ENCODE measurements around the gene ADGRV1.

Gene ADGRV1

GRCh38 chr5:90987726-90988125 is 429.1 kb downstream of the ADGRV1 start:
- Histone ChIP-seq H3K9me3 (ENCODE audit: control insufficient read depth, low read length) (no peaks in the 10 kb centered on the region), H3K4me1 (ENCODE audit: control insufficient read depth, insufficient read depth, low read length) (no peaks in the 10 kb centered on the region), H3K27me3 (ENCODE audit: control insufficient read depth, insufficient read depth, low read length, poor library complexity, severe bottlenecking) (no peaks in the 10 kb centered on the region), H3K4me3 (ENCODE audit: insufficient read depth, low read depth, low read length) (no peak overlapping the region), H3K27ac (ENCODE audit: insufficient read depth, low read depth, low read length, poor library complexity, severe bottlenecking) (no peak overlapping the region), H3K36me3 (ENCODE audit: control insufficient read depth, insufficient read depth, low read length) (no peaks in the 10 kb centered on the region)
- 95 to 97% methylated on average over 4 of the region's 4 CpGs for WGBS, 2 experiments

- H3K4me1 ChIP-seq (ENCODE audit: control insufficient read depth, insufficient read depth, low read length), result no peaks in the 10 kb centered on the region
- 88% methylated on average over 1 of the region's 1 CpG; no CpG with 5 or more reads in 1 of the 2 experiments for WGBS, 2 experiments
- no peaks in the 10 kb centered on the region for H3K27me3 ChIP-seq (ENCODE audit: control insufficient read depth, insufficient read depth, low read length, poor library complexity, severe bottlenecking)
- no peak overlapping the region for H3K4me3 ChIP-seq (ENCODE audit: insufficient read depth, low read depth, low read length)
- H3K36me3 ChIP-seq (ENCODE audit: control insufficient read depth, insufficient read depth, low read length), result no peaks in the 10 kb centered on the region
- no peak overlapping the region for H3K27ac ChIP-seq (ENCODE audit: insufficient read depth, low read depth, low read length, poor library complexity, severe bottlenecking)
- no peaks in the 10 kb centered on the region for H3K9me3 ChIP-seq (ENCODE audit: control insufficient read depth, low read length)
Measured at GRCh38 chr5:90991201-90991600, 432.6 kb downstream of the ADGRV1 start.

GRCh38 chr5:90994796-90995195 is 436.2 kb downstream of the ADGRV1 start:
- Histone ChIP-seq H3K27me3 (ENCODE audit: control insufficient read depth, insufficient read depth, low read length, poor library complexity, severe bottlenecking) (no peaks in the 10 kb centered on the region), H3K9me3 (ENCODE audit: control insufficient read depth, low read length) (no peaks in the 10 kb centered on the region), H3K4me1 (ENCODE audit: control insufficient read depth, insufficient read depth, low read length) (no peaks in the 10 kb centered on the region), H3K36me3 (ENCODE audit: control insufficient read depth, insufficient read depth, low read length) (no peaks in the 10 kb centered on the region), H3K27ac (ENCODE audit: insufficient read depth, low read depth, low read length, poor library complexity, severe bottlenecking) (no peak overlapping the region), H3K4me3 (ENCODE audit: insufficient read depth, low read depth, low read length) (no peak overlapping the region)

GRCh38 chr5:90996089-90996488 is 437.5 kb downstream of the ADGRV1 start:
- no peaks in the 10 kb centered on the region for H3K36me3 ChIP-seq (ENCODE audit: control insufficient read depth, insufficient read depth, low read length)
- H3K27ac ChIP-seq (ENCODE audit: insufficient read depth, low read depth, low read length, poor library complexity, severe bottlenecking), result no peak overlapping the region
- H3K27me3 ChIP-seq (ENCODE audit: control insufficient read depth, insufficient read depth, low read length, poor library complexity, severe bottlenecking), result no peaks in the 10 kb centered on the region
- H3K9me3 ChIP-seq (ENCODE audit: control insufficient read depth, low read length), result no peaks in the 10 kb centered on the region
- H3K4me3 ChIP-seq (ENCODE audit: insufficient read depth, low read depth, low read length), result no peak overlapping the region
- WGBS, 2 experiments, result 94 to 95% methylated on average over 3 of the region's 3 CpGs
- H3K4me1 ChIP-seq (ENCODE audit: control insufficient read depth, insufficient read depth, low read length), result no peaks in the 10 kb centered on the region

- Histone ChIP-seq H3K27me3 (ENCODE audit: control insufficient read depth, insufficient read depth, low read length, poor library complexity, severe bottlenecking) (no peaks in the 10 kb centered on the region), H3K9me3 (ENCODE audit: control insufficient read depth, low read length) (no peaks in the 10 kb centered on the region), H3K36me3 (ENCODE audit: control insufficient read depth, insufficient read depth, low read length) (no peaks in the 10 kb centered on the region), H3K4me1 (ENCODE audit: control insufficient read depth, insufficient read depth, low read length) (no peaks in the 10 kb centered on the region), H3K27ac (ENCODE audit: insufficient read depth, low read depth, low read length, poor library complexity, severe bottlenecking) (no peak overlapping the region), H3K4me3 (ENCODE audit: insufficient read depth, low read depth, low read length) (no peak overlapping the region)
- 97 to 99% methylated on average over 4 of the region's 4 CpGs for WGBS, 2 experiments
Measured at GRCh38 chr5:90997082-90997481, 438.5 kb downstream of the ADGRV1 start.

GRCh38 chr5:91000743-91001142 is 442.1 kb downstream of the ADGRV1 start:
- Histone ChIP-seq H3K27me3 (ENCODE audit: control insufficient read depth, insufficient read depth, low read length, poor library complexity, severe bottlenecking) (no peaks in the 10 kb centered on the region), H3K4me3 (ENCODE audit: insufficient read depth, low read depth, low read length) (no peak overlapping the region), H3K9me3 (ENCODE audit: control insufficient read depth, low read length) (no peaks in the 10 kb centered on the region), H3K4me1 (ENCODE audit: control insufficient read depth, insufficient read depth, low read length) (no peaks in the 10 kb centered on the region), H3K27ac (ENCODE audit: insufficient read depth, low read depth, low read length, poor library complexity, severe bottlenecking) (no peak overlapping the region), H3K36me3 (ENCODE audit: control insufficient read depth, insufficient read depth, low read length) (no peaks in the 10 kb centered on the region)
- 85 to 100% methylated on average over 1 of the region's 1 CpG for WGBS, 2 experiments

- WGBS, 2 experiments, result 94 to 100% methylated on average over 2 of the region's 2 CpGs
- Histone ChIP-seq H3K9me3 (ENCODE audit: control insufficient read depth, low read length) (no peaks in the 10 kb centered on the region), H3K4me1 (ENCODE audit: control insufficient read depth, insufficient read depth, low read length) (no peaks in the 10 kb centered on the region)
Measured at GRCh38 chr5:91006713-91007112, 448.1 kb downstream of the ADGRV1 start.

GRCh38 chr5:91007251-91007650 is 448.7 kb downstream of the ADGRV1 start:
- Histone ChIP-seq H3K27me3 (ENCODE audit: control insufficient read depth, insufficient read depth, low read length, poor library complexity, severe bottlenecking) (no peaks in the 10 kb centered on the region), H3K4me1 (ENCODE audit: control insufficient read depth, insufficient read depth, low read length) (no peaks in the 10 kb centered on the region), H3K9me3 (ENCODE audit: control insufficient read depth, low read length) (no peaks in the 10 kb centered on the region), H3K27ac (ENCODE audit: insufficient read depth, low read depth, low read length, poor library complexity, severe bottlenecking) (no peak overlapping the region), H3K4me3 (ENCODE audit: insufficient read depth, low read depth, low read length) (no peak overlapping the region), H3K36me3 (ENCODE audit: control insufficient read depth, insufficient read depth, low read length) (no peaks in the 10 kb centered on the region)
- WGBS, 2 experiments, result 83 to 100% methylated on average over 1 of the region's 1 CpG

More at GRCh38 chr5:91006713-91007112, 448.1 kb downstream of the ADGRV1 start:
- H3K4me3 ChIP-seq (ENCODE audit: insufficient read depth, low read depth, low read length), result no peak overlapping the region
- no peak overlapping the region for H3K27ac ChIP-seq (ENCODE audit: insufficient read depth, low read depth, low read length, poor library complexity, severe bottlenecking)
- H3K27me3 ChIP-seq (ENCODE audit: control insufficient read depth, insufficient read depth, low read length, poor library complexity, severe bottlenecking), result no peaks in the 10 kb centered on the region
- H3K36me3 ChIP-seq (ENCODE audit: control insufficient read depth, insufficient read depth, low read length), result no peaks in the 10 kb centered on the region

- no peak overlapping the region for H3K4me3 ChIP-seq (ENCODE audit: insufficient read depth, low read depth, low read length)
- no peaks in the 10 kb centered on the region for H3K27me3 ChIP-seq (ENCODE audit: control insufficient read depth, insufficient read depth, low read length, poor library complexity, severe bottlenecking)
- 95 to 98% methylated on average over 3 to 5 of the region's 6 CpGs for WGBS, 2 experiments
- no peak overlapping the region for H3K27ac ChIP-seq (ENCODE audit: insufficient read depth, low read depth, low read length, poor library complexity, severe bottlenecking)
- H3K36me3 ChIP-seq (ENCODE audit: control insufficient read depth, insufficient read depth, low read length), result no peaks in the 10 kb centered on the region
- no peaks in the 10 kb centered on the region for H3K4me1 ChIP-seq (ENCODE audit: control insufficient read depth, insufficient read depth, low read length)
- no peaks in the 10 kb centered on the region for H3K9me3 ChIP-seq (ENCODE audit: control insufficient read depth, low read length)
Measured at GRCh38 chr5:91007780-91008402, 449.3 kb downstream of the ADGRV1 start.

- no peaks in the 10 kb centered on the region for H3K36me3 ChIP-seq (ENCODE audit: control insufficient read depth, insufficient read depth, low read length)
- WGBS, 2 experiments, result 89 to 100% methylated on average over 1 of the region's 2 CpGs
- no peak overlapping the region for H3K27ac ChIP-seq (ENCODE audit: insufficient read depth, low read depth, low read length, poor library complexity, severe bottlenecking)
- no peaks in the 10 kb centered on the region for H3K4me1 ChIP-seq (ENCODE audit: control insufficient read depth, insufficient read depth, low read length)
- no peak overlapping the region for H3K4me3 ChIP-seq (ENCODE audit: insufficient read depth, low read depth, low read length)
- H3K27me3 ChIP-seq (ENCODE audit: control insufficient read depth, insufficient read depth, low read length, poor library complexity, severe bottlenecking), result no peaks in the 10 kb centered on the region
- H3K9me3 ChIP-seq (ENCODE audit: control insufficient read depth, low read length), result no peaks in the 10 kb centered on the region
Measured at GRCh38 chr5:91010090-91010489, 451.5 kb downstream of the ADGRV1 start.

- Histone ChIP-seq H3K4me1 (ENCODE audit: control insufficient read depth, insufficient read depth, low read length) (no peaks in the 10 kb centered on the region), H3K27me3 (ENCODE audit: control insufficient read depth, insufficient read depth, low read length, poor library complexity, severe bottlenecking) (no peaks in the 10 kb centered on the region), H3K36me3 (ENCODE audit: control insufficient read depth, insufficient read depth, low read length) (no peaks in the 10 kb centered on the region), H3K27ac (ENCODE audit: insufficient read depth, low read depth, low read length, poor library complexity, severe bottlenecking) (no peak overlapping the region), H3K4me3 (ENCODE audit: insufficient read depth, low read depth, low read length) (no peak overlapping the region), H3K9me3 (ENCODE audit: control insufficient read depth, low read length) (no peaks in the 10 kb centered on the region)
- no CpG with 5 or more reads among the region's 1 CpG for WGBS, 2 experiments
Measured at GRCh38 chr5:91011029-91011428, 452.4 kb downstream of the ADGRV1 start.

Measured in ectodermal cell (in vitro differentiated cells).